Measurements from ENCODE around the gene CCDC92. TPM values are rescaled to one million over a fixed set of nuclear protein-coding genes. Genes with fewer than 3 reads are reported as not detected.

The CCDC92 gene
- 11.7 and 12.8 TPM in 2 replicates for total RNA-seq

GRCh38 chr12:123972457-123973401 lies at the start of gene CCDC92, which contains the start of gene ZNF664:
CCDC92 (minus strand) TSS chr12:123972831; CDS start chr12:123944305, 28,526 bp downstream.
ZNF664 (plus strand) TSS chr12:123973215; CDS start chr12:124012145, 38,930 bp downstream.

Other genes with a start within 250 kb of the CCDC92 start
- under 0.01 and 0.54 TPM in 2 replicates for gene DNAH10, start 210.5 kb downstream of the CCDC92 start, total RNA-seq
- 16.1 and 38.4 TPM in 2 replicates for gene ZNF664, start 384 bp upstream of the CCDC92 start, total RNA-seq

Measured in cardiac atrium fibroblast (primary cell).